OCI-LY1 (cell line): ENCODE results near the gene MAP3K9.

Source experiments
- EZH2 ChIP-seq: fragments of 200-600 bp; sonication (generic), shearing (Covaris generic); IDR thresholded peaks from 2 replicates; pipeline ENCODE4 v1.8.0; 2017; ENCODE audit warnings: borderline replicate concordance, mixed run types, mild to moderate bottlenecking, antibody characterized with exemption, low read length, moderate library complexity, mixed read lengths
- TF ChIP-seq, protein P1 (sequence below): fragments of 200-600 bp; sonication (generic), shearing (Covaris generic); IDR thresholded peaks from 2 replicates; pipeline ENCODE4 v1.5.1; 2017; ENCODE audit warnings: mild to moderate bottlenecking, antibody characterized with exemption, low read length, moderate library complexity, mixed read lengths

GRCh38 chr14:70776197-70776596 is 33.1 kb downstream of the MAP3K9 start:
- TF ChIP-seq, protein P1, sequence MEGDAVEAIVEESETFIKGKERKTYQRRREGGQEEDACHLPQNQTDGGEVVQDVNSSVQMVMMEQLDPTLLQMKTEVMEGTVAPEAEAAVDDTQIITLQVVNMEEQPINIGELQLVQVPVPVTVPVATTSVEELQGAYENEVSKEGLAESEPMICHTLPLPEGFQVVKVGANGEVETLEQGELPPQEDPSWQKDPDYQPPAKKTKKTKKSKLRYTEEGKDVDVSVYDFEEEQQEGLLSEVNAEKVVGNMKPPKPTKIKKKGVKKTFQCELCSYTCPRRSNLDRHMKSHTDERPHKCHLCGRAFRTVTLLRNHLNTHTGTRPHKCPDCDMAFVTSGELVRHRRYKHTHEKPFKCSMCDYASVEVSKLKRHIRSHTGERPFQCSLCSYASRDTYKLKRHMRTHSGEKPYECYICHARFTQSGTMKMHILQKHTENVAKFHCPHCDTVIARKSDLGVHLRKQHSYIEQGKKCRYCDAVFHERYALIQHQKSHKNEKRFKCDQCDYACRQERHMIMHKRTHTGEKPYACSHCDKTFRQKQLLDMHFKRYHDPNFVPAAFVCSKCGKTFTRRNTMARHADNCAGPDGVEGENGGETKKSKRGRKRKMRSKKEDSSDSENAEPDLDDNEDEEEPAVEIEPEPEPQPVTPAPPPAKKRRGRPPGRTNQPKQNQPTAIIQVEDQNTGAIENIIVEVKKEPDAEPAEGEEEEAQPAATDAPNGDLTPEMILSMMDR, result no peak
- no peak for TF ChIP-seq EZH2
